PFSK-1 (cell line): ENCODE data around the gene GRAMD1B.

Experiments
- POLR2AphosphoS5 ChIP-seq: IDR thresholded peaks from 2 replicates; pipeline ENCODE4 v1.6.1; 2012; ENCODE audit warnings: low read depth, mild to moderate bottlenecking, control low read depth, low read length, moderate library complexity
- SIN3A ChIP-seq: IDR thresholded peaks from 2 replicates; pipeline ENCODE4 v1.6.1; 2012; ENCODE audit warnings: mild to moderate bottlenecking, low read length, moderate library complexity, borderline replicate concordance; ENCODE audit not compliant: insufficient read depth
- TAF1 ChIP-seq: IDR thresholded peaks from 2 replicates; pipeline ENCODE4 v1.6.1; 2012; ENCODE audit warnings: low read length, control low read depth, borderline replicate concordance; ENCODE audit not compliant: insufficient read depth
- TF ChIP-seq, protein P1 (sequence below), 2 experiments: IDR thresholded peaks; 2 replicates each; pipeline versions ENCODE4 v1.6.1 to v1.8.0; 2011 to 2012; ENCODE audit warnings: low read depth in 2 of 2, low read length in 2 of 2, control low read depth in 1 of 2, inconsistent platforms in 1 of 2, mild to moderate bottlenecking in 1 of 2, moderate library complexity in 1 of 2; ENCODE audit not compliant: insufficient read depth in 1 of 2

DNA sequence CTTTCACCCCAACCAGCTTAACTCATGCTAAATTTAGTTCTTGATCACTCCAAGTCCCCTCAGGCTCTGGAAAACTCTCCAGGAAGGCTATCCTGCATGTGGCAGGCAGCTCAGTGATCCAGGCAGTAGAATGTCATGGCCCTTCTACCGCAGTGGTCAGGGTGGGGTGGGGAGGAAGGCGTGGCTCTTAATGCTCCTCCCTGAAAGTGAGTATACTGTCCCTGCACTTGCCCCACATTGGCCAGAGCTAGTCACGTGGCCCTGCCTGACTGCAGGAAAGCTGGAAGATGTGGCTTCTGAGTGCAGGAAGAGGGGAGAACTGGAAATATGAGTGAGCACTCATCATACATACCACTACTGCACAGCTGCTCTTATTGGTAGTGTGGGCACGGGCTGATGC is 102.1 kb downstream of the GRAMD1B start:
- TF ChIP-seq POLR2AphosphoS5 (no peak), TAF1 (no peak), SIN3A (no peak)
- TF ChIP-seq, protein P1, sequence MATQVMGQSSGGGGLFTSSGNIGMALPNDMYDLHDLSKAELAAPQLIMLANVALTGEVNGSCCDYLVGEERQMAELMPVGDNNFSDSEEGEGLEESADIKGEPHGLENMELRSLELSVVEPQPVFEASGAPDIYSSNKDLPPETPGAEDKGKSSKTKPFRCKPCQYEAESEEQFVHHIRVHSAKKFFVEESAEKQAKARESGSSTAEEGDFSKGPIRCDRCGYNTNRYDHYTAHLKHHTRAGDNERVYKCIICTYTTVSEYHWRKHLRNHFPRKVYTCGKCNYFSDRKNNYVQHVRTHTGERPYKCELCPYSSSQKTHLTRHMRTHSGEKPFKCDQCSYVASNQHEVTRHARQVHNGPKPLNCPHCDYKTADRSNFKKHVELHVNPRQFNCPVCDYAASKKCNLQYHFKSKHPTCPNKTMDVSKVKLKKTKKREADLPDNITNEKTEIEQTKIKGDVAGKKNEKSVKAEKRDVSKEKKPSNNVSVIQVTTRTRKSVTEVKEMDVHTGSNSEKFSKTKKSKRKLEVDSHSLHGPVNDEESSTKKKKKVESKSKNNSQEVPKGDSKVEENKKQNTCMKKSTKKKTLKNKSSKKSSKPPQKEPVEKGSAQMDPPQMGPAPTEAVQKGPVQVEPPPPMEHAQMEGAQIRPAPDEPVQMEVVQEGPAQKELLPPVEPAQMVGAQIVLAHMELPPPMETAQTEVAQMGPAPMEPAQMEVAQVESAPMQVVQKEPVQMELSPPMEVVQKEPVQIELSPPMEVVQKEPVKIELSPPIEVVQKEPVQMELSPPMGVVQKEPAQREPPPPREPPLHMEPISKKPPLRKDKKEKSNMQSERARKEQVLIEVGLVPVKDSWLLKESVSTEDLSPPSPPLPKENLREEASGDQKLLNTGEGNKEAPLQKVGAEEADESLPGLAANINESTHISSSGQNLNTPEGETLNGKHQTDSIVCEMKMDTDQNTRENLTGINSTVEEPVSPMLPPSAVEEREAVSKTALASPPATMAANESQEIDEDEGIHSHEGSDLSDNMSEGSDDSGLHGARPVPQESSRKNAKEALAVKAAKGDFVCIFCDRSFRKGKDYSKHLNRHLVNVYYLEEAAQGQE (IDR thresholded peaks at IDR 0.05; ENCODE audit: insufficient read depth in 1 of 2, low read depth in 2 of 2, low read length in 2 of 2) = no peak
